H1 (cell line): ENCODE measurements around the gene WWC1. TPM values are rescaled to one million over a fixed set of nuclear protein-coding genes. Genes with fewer than 3 reads are reported as not detected.

Experiments used
- CTCF ChIA-PET: fragments of 300-600 bp; sonication (Branson Sonifier 250); formaldehyde crosslinking; loops from one replicate; lab custom pipeline; 2021; ENCODE audit not compliant: partially characterized antibody; lab: Charles Lee
- POLR2A ChIA-PET: fragments of 300-600 bp; sonication (Branson Sonifier 250); formaldehyde crosslinking; loops from one replicate; lab custom pipeline; 2021; ENCODE audit warnings: inconsistent platforms; ENCODE audit not compliant: partially characterized antibody; lab: Charles Lee
- DNase-seq, 2 experiments: peaks; one replicate each; pipeline versions ENCODE4 v3.0.0 to v3.0.0-alpha.2; 2010 to 2022; ENCODE audit warnings: low spot score in 2 of 2, low read depth in 1 of 2, mixed read lengths in 1 of 2
- FAIRE-seq: peaks from 2 replicates; lab custom pipeline; 2011; peaks lifted over from hg19 to GRCh38; lab: Jason Lieb, UNC
- H2AFZ ChIP-seq: 2 replicates; pipeline ENCODE4 v1.8.1; 2012; ENCODE audit warnings: low read length, inconsistent platforms
- H2AK5ac ChIP-seq: 2 replicates; pipeline ENCODE4 v1.6.1; 2013; ENCODE audit warnings: low read depth, low read length
- H2BK120ac ChIP-seq: replicated peaks from 2 replicates; pipeline ENCODE3; 2013; ENCODE audit warnings: low read depth, low read length, inconsistent platforms
- H2BK12ac ChIP-seq: 2 replicates; pipeline ENCODE4 v1.6.1; 2013; ENCODE audit warnings: low read depth, low read length
- H2BK15ac ChIP-seq: 2 replicates; pipeline ENCODE4 v1.6.1; 2013; ENCODE audit warnings: low read length
- H2BK20ac ChIP-seq: 2 replicates; pipeline ENCODE4 v1.6.1; 2013; ENCODE audit warnings: low read length
- H2BK5ac ChIP-seq: 2 replicates; pipeline ENCODE4 v1.6.1; 2013; ENCODE audit warnings: low read depth, low read length
- H3K14ac ChIP-seq: 2 replicates; pipeline ENCODE4 v1.6.1; 2013; ENCODE audit warnings: inconsistent platforms; ENCODE audit not compliant: insufficient read length
- H3K18ac ChIP-seq: 2 replicates; pipeline ENCODE4 v1.6.1; 2013; ENCODE audit warnings: low read length; ENCODE audit errors: extremely low read depth
- H3K23ac ChIP-seq: 2 replicates; pipeline ENCODE4 v1.6.1; 2013; ENCODE audit warnings: inconsistent platforms; ENCODE audit not compliant: insufficient read length
- H3K23me2 ChIP-seq: 2 replicates; pipeline ENCODE4 v1.6.1; 2013; ENCODE audit warnings: low read depth, low read length
- H3K27ac ChIP-seq: 2 replicates; pipeline ENCODE4 v1.6.1; 2011; ENCODE audit warnings: low read depth, low read length, inconsistent platforms
- H3K27me3 ChIP-seq, 4 experiments: replicated peaks in 1 of 4; 1 replicate in 1 of 4; 2 replicates in 3 of 4; pipeline versions ENCODE4 v1.6.1 to v1.8.1; 2011 to 2013; ENCODE audit warnings: low read length in 3 of 4, mild to moderate bottlenecking in 3 of 4, inconsistent platforms in 2 of 4, mixed read lengths in 2 of 4, moderate library complexity in 1 of 4; ENCODE audit not compliant: control insufficient read depth in 3 of 4, insufficient read depth in 3 of 4; ENCODE audit errors: extremely low read depth in 1 of 4
- H3K36me3 ChIP-seq, 4 experiments: 2 replicates each; pipeline versions ENCODE4 v1.6.1 to v1.8.1; 2011 to 2013; ENCODE audit warnings: mild to moderate bottlenecking in 4 of 4, low read length in 3 of 4, moderate library complexity in 2 of 4, control low read depth in 1 of 4, inconsistent platforms in 1 of 4; ENCODE audit not compliant: insufficient read depth in 4 of 4, control insufficient read depth in 2 of 4
- H3K4ac ChIP-seq: replicated peaks from 2 replicates; pipeline ENCODE3; 2013; ENCODE audit warnings: low read length, low read depth, mixed read lengths, inconsistent platforms; ENCODE audit not compliant: insufficient read length
- H3K4me1 ChIP-seq, 4 experiments: replicated peaks in 1 of 4; 1 replicate in 1 of 4; 2 replicates in 3 of 4; pipeline versions ENCODE4 v1.6.1 to v1.8.1; 2011 to 2013; ENCODE audit warnings: low read length in 3 of 4, inconsistent platforms in 2 of 4, mixed read lengths in 1 of 4; ENCODE audit not compliant: insufficient read depth in 4 of 4, control insufficient read depth in 3 of 4
- H3K4me2 ChIP-seq, 2 experiments: 2 replicates each; pipeline versions ENCODE4 v1.6.1 to v1.8.1; 2011 to 2013; ENCODE audit warnings: low read depth in 2 of 2, low read length in 2 of 2, control low read depth in 1 of 2, inconsistent platforms in 1 of 2, mild to moderate bottlenecking in 1 of 2; ENCODE audit not compliant: insufficient read depth in 1 of 2
- H3K4me3 ChIP-seq, 4 experiments: fragments of 200-600, 300-600 bp in 1 of 4; sonication (generic), shearing (Covaris generic), sonication (Bioruptor Twin) in 1 of 4; 2 replicates each; pipeline versions ENCODE4 v1.5.1 to v1.8.1; 2011 to 2016; ENCODE audit warnings: low read length in 4 of 4, low read depth in 3 of 4, control low read depth in 2 of 4, inconsistent platforms in 2 of 4, mild to moderate bottlenecking in 2 of 4, mixed read lengths in 1 of 4, moderate library complexity in 1 of 4; ENCODE audit not compliant: insufficient read depth in 2 of 4; ENCODE audit errors: extremely low read depth in 1 of 4
- H3K56ac ChIP-seq: replicated peaks from 2 replicates; pipeline ENCODE3; 2013; ENCODE audit warnings: low read depth, mild to moderate bottlenecking, mixed read lengths, low read length, inconsistent platforms; ENCODE audit not compliant: insufficient read length
- H3K79me1 ChIP-seq: 2 replicates; pipeline ENCODE4 v1.6.1; 2013; ENCODE audit warnings: low read depth, low read length, control low read depth
- H3K79me2 ChIP-seq, 2 experiments: 2 replicates each; pipeline versions ENCODE4 v1.6.1 to v1.8.1; 2012 to 2013; ENCODE audit warnings: low read length in 2 of 2, mild to moderate bottlenecking in 2 of 2, inconsistent platforms in 1 of 2; ENCODE audit not compliant: insufficient read depth in 2 of 2, control insufficient read depth in 1 of 2
- H3K9ac ChIP-seq, 4 experiments: replicated peaks in 1 of 4; 1 replicate in 1 of 4; 2 replicates in 3 of 4; pipeline versions ENCODE4 v1.6.1 to v1.8.1; 2011 to 2013; ENCODE audit warnings: low read depth in 3 of 4, low read length in 3 of 4, control low read depth in 2 of 4, mild to moderate bottlenecking in 2 of 4, moderate library complexity in 2 of 4, inconsistent platforms in 1 of 4; ENCODE audit errors: extremely low read depth in 1 of 4
- H3K9me3 ChIP-seq, 2 experiments: 2 replicates each; pipeline versions ENCODE4 v1.6.1 to v1.8.1; 2012 to 2013; ENCODE audit warnings: mild to moderate bottlenecking in 2 of 2, moderate library complexity in 2 of 2, control low read depth in 1 of 2, inconsistent platforms in 1 of 2, low read depth in 1 of 2, low read length in 1 of 2, mixed read lengths in 1 of 2; ENCODE audit not compliant: insufficient read depth in 2 of 2
- H4K20me1 ChIP-seq, 2 experiments: replicated peaks in 1 of 2; 2 replicates each; pipeline versions ENCODE3 to v1.8.1; 2011 to 2013; ENCODE audit warnings: inconsistent platforms in 2 of 2, low read length in 2 of 2, mild to moderate bottlenecking in 1 of 2; ENCODE audit not compliant: insufficient read depth in 2 of 2, control insufficient read depth in 1 of 2
- H4K5ac ChIP-seq: 2 replicates; pipeline ENCODE4 v1.6.1; 2013; ENCODE audit warnings: low read length, low read depth, mixed read lengths, inconsistent platforms; ENCODE audit not compliant: insufficient read length
- H4K8ac ChIP-seq: 2 replicates; pipeline ENCODE4 v1.8.0; 2013; ENCODE audit warnings: mild to moderate bottlenecking, moderate library complexity, low read length, inconsistent platforms; ENCODE audit not compliant: insufficient read depth; ENCODE audit errors: extremely low read depth
- H4K91ac ChIP-seq: replicated peaks from 2 replicates; pipeline ENCODE3; 2013; ENCODE audit warnings: low read length, mixed read lengths, inconsistent platforms; ENCODE audit not compliant: insufficient read length
- BCL11A ChIP-seq, 2 experiments: IDR thresholded peaks; one replicate each; pipeline ENCODE4 v1.6.1; 2011; ENCODE audit warnings: low read depth in 2 of 2, low read length in 2 of 2, mild to moderate bottlenecking in 2 of 2
- CBX8 ChIP-seq: fragments of 300-800, 300-1000 bp; sonication (generic); IDR thresholded peaks from 2 replicates; pipeline ENCODE4 v1.7.1; 2016; ENCODE audit warnings: low read depth, low read length, borderline replicate concordance
- KDM5A ChIP-seq: fragments of 200-600 bp; IDR thresholded peaks from 2 replicates; pipeline ENCODE4 v1.7.1; 2012; ENCODE audit warnings: mild to moderate bottlenecking, low read length, inconsistent platforms, mixed read lengths
- RNF2 ChIP-seq: fragments of 200-900, 300-1000 bp; sonication (generic); IDR thresholded peaks from 2 replicates; pipeline ENCODE4 v1.7.1; 2016; ENCODE audit warnings: borderline replicate concordance, low read depth, mild to moderate bottlenecking, antibody characterized with exemption, low read length; ENCODE audit not compliant: poor library complexity, severe bottlenecking; ENCODE audit errors: missing control alignments
- SIN3A ChIP-seq, 2 experiments: IDR thresholded peaks in 1 of 2; conservative IDR thresholded peaks in 1 of 2; 2 replicates each; pipeline ENCODE4 v1.6.1; 2011 to 2012; ENCODE audit warnings: low read length in 2 of 2, improper control_type of control experiment in 1 of 2, low read depth in 1 of 2, mild to moderate bottlenecking in 1 of 2
- SP1 ChIP-seq: IDR thresholded peaks from 2 replicates; pipeline ENCODE4 v1.6.1; 2011; ENCODE audit warnings: low read depth, low read length
- TCF12 ChIP-seq: IDR thresholded peaks from 2 replicates; pipeline ENCODE4 v1.6.1; 2011; ENCODE audit warnings: low read depth, mild to moderate bottlenecking, low read length
- WGBS, 2 experiments: shearing (Covaris generic) in 1 of 2; methylation state at CpG; one replicate each; pipeline versions ENCODE4 v1.1.6 to v1.1.7; 2013 to 2015; ENCODE audit warnings: low lambda C conversion rate in 2 of 2, mixed read lengths in 2 of 2, inconsistent platforms in 1 of 2, low coverage in 1 of 2, missing lambda C conversion rate in 1 of 2; ENCODE audit not compliant: insufficient replicate concordance in 2 of 2, insufficient coverage in 1 of 2, insufficient read length in 1 of 2; ENCODE audit errors: extremely low coverage in 1 of 2, missing lambda C conversion rate in 1 of 2; 5-methylcytosine and 5-hydroxymethylcytosine counted together
- polyA plus RNA-seq, 7 experiments: library from polyadenylated mRNA; depleted of rRNA in 3 of 7; stranded (reverse) in 5 of 7; unstranded in 2 of 7; fragments of >200 nt in 5 of 7; fragments of 200-250 nt in 2 of 7; gene quantifications; 1 replicate in 5 of 7; 2 replicates in 1 of 7; 4 replicates in 1 of 7; pipeline versions ENCODE4 v1.2.1 to v1.2.3, GENCODE V29; 2011 to 2013; ENCODE audit warnings: missing spikeins in 2 of 7, mixed read lengths in 2 of 7
- total RNA-seq: library from RNA; stranded (reverse); fragmentation: NEBNext Ultra II Directional; extraction: Animal tissue kit (Norgen Biotek cat#: 25700); gene quantifications from 2 replicates; pipeline ENCODE4 v1.2.1, GENCODE V29; 2021

Gene WWC1
- total and polyA plus RNA-seq, 2 of the 8 experiments (the other 6 are each of a cell fraction or from before 2014, with no cell fraction given) = 16.4 to 41.1 TPM

GRCh38 chr5:168347368-168348083 lies 56.1 kb downstream of the WWC1 start:
- Histone ChIP-seq H3K36me3 (no peaks in the 10 kb centered on the region), H3K23me2 (no peaks in the 10 kb centered on the region; the same call in 1 of the 2 replicates), H3K79me1 (peaks cover 7% of the 10 kb centered on the region), H2BK12ac (0 out of 2 replicates have a peak overlapping the region, but pooled peaks have one; percentile 79), H3K56ac (no peak overlapping the region), H2AK5ac (peak overlapping the region; percentile 70), H2BK15ac (no peak overlapping the region; the same call in 1 of the 2 replicates), H4K20me1 (peaks cover 4 to 15% of the 10 kb centered on the region in 2 experiments), H3K4me2 (peak overlapping the region; percentile 37 to 65; a peak in 2 of 4 replicates), H2BK5ac (no peak overlapping the region), H2AFZ (no peak overlapping the region), H3K4ac (no peak overlapping the region), H3K14ac (no peak overlapping the region), H3K27ac (no peak overlapping the region), H2BK20ac (no peak overlapping the region), H3K27me3 (no peaks in the 10 kb centered on the region), H4K8ac (no peak overlapping the region), H2BK120ac (no peak overlapping the region), H3K9me3 (no peaks in the 10 kb centered on the region), H3K4me3 (no peak overlapping the region), H4K91ac (no peak overlapping the region), H3K23ac (no peak overlapping the region), H3K18ac (no peak overlapping the region), H4K5ac (no peak overlapping the region), H3K4me1 (peaks cover 15 to 41% (median 23%) of the 10 kb centered on the region in 4 experiments), H3K9ac (no peak overlapping the region), H3K79me2 (peaks cover 0 to 58% of the 10 kb centered on the region in 2 experiments; a peak in 2 of 4 replicates)
- 85% methylated on average over 8 of the region's 8 CpGs; no CpG with 5 or more reads in 1 of the 2 experiments for WGBS, 2 experiments
- no peak for DNase-seq
- ChIA-PET POLR2A (interaction anchor here (1.3 to 1.9 kb wide), 4 partner anchors 12 to 36 kb away, joined by 3 to 8 read pairs (median 4); no protein-coding TSS in a partner anchor), CTCF (interaction anchor here (0.6 to 5.8 kb wide), 15 partner anchors 9 to 77 kb away, joined by 3 to 46 read pairs (median 5); no protein-coding TSS in a partner anchor)
- TF ChIP-seq KDM5A (no peak), BCL11A (IDR thresholded peaks at IDR 0.05; ENCODE audit: low read depth in 2 of 2, low read length in 2 of 2) (no peak), SIN3A (conservative IDR thresholded peaks at IDR 0.05 in 1 of 2, IDR thresholded peaks at IDR 0.05 in 1 of 2; ENCODE audit: low read depth in 1 of 2, low read length in 2 of 2) (no peak), RNF2 (no peak), SP1 (no peak), TCF12 (0 out of 2 replicates have a peak, but pooled peaks have one; percentile 31), CBX8 (no peak)
- no peak for FAIRE-seq
